Neural progenitor cell (in vitro differentiated cells): ENCODE data around the gene ARHGAP42.
"Not testable (repeated sequence)": the region's sequence is repeated elsewhere in the genome, so short reads cannot be mapped to it uniquely, and the experiment has no call there.

ENCODE experiments used
- CTCF ChIP-seq: fragments of 200-600 bp; sonication (generic); IDR thresholded peaks from 2 replicates; pipeline ENCODE4 v1.5.1; 2017; ENCODE audit warnings: antibody characterized with exemption, mild to moderate bottlenecking
- EZH2 ChIP-seq: fragments of 200-600 bp; sonication (generic); IDR thresholded peaks from 2 replicates; pipeline ENCODE4 v1.6.1; 2017; ENCODE audit warnings: antibody characterized with exemption, mild to moderate bottlenecking, moderate library complexity
- EZH2phosphoT487 ChIP-seq: fragments of 200-600 bp; sonication (generic); IDR thresholded peaks from 2 replicates; pipeline ENCODE4 v1.6.1; 2017; ENCODE audit warnings: antibody characterized with exemption

- TF ChIP-seq CTCF, EZH2, EZH2phosphoT487: not testable (repeated sequence)
Measured at GRCh38 chr11:100901471-100901870, 214.4 kb downstream of the ARHGAP42 start.
